HCEC 1CT (cell line): Measurements from ENCODE around the gene C19orf53.
"Not testable (repeated sequence)": the region's sequence is repeated elsewhere in the genome, so short reads cannot be mapped to it uniquely, and the experiment has no call there.

ENCODE experiments used
- DNase-seq: peaks from one replicate; pipeline ENCODE4 v3.0.0-alpha.2; 2017

Gene C19orf53

DNA sequence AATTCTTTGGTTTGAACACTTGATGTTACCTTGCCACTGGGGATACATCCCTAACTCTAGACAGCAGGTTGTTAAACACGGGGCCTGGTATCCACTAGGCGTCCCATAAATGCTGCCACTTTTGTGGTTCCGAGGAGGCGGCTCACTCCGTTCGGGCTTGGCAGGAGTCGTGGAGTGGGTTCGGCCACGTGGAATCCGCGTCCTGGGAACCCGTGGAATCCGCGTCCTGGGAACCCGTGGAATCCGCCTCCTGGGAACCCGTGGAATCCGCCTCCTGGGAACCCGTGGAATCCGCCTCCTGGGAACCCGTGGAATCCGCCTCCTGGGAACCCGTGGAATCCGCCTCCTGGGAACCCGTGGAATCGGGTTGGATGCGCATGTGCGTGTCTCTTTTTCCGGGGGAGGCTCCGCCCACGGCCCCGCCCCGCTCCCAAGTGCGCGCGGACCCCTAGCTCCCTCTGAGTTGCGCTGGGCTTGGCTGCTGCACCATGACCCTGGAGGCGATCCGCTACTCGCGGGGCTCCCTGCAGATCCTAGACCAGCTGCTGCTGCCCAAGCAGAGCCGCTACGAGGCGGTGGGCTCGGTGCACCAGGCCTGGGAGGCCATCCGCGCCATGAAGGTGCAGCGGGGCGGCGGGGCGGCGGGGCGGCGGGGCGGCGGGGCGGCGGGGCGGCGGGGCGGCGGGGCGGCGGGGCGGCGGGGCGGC, 10.0 kb upstream of the C19orf53 start, which contains the start of gene MRI1:
TSS of gene MRI1 (plus strand) at position 422 of the 707 bp plus-strand sequence. CDS start at position 489, 67 bp downstream.
- peak; percentile 48 for DNase-seq

DNA sequence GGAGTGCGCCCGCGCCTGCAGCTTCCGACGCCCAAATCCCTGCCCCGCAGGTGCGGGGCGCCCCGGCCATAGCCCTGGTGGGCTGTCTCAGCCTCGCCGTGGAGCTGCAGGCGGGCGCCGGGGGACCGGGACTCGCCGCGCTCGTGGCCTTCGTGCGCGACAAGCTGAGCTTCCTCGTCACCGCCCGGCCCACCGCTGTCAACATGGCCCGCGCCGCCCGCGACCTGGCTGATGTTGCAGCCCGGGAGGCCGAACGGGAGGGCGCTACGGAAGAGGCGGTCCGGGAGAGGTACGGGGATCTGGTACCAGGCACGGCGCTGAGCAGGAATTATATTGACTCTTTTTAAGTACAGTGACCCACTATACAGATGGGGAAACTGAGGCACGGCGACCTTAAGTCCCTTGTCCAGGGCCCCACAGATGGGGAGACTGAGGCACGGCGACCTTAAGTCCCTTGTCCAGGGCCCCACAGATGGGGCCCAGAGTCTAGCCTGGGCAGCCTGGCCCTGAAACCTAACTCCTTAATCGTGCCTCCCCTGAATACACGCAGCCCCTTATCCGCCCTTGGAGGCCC, 9.3 kb upstream of the C19orf53 start:
- no peak for DNase-seq

DNA sequence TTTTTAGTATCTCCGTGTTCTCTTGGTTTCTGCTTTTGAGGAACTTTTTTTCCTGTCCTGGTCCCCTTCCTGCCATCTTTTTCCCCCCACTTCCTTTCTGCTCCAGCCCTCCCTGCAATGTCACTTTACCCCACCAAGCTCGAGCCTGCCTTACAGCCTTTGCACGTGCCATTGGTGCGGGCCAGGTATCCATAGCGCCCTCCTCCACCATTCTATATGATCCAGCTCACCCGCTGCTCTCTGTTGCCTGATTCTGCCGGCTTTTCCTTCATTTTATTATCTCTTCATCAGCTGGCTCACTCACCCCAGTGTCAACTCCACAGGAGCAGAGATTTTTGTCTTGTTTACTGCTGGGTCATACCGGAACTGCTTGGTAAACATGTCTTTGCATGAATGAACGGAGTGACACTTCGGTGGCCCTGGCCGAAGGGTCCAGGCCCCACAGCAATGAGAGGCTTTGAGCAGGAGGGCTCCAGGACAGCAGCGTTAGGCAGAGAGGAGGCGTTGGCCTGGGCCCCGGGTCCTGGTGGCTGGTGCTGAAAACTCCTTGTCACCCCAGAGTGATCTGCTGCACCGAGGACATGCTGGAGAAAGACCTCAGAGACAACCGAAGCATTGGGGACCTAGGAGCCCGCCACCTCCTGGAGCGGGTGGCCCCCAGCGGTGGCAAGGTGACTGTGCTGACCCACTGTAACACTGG, 8.7 kb upstream of the C19orf53 start:
- DNase-seq: no peak

DNA sequence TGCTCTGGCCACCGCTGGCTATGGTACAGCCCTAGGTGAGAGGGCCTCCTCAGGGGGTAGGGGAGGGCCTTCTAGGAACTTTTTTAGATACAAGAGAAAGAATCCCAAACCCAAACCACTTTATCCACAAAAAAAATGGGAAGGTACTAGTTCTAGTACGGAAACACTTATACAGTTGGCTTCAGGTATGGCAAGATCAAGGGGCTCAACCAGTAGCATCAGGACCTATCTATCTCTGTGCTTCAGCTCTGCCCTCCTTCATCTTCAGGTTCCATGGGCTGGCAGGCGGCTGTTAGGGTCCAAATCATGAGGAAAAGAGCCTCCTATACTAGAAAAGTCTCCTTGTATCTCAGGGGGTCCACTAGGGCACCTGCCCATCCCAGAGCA, 8.2 kb upstream of the C19orf53 start:
- no peak for DNase-seq

DNA sequence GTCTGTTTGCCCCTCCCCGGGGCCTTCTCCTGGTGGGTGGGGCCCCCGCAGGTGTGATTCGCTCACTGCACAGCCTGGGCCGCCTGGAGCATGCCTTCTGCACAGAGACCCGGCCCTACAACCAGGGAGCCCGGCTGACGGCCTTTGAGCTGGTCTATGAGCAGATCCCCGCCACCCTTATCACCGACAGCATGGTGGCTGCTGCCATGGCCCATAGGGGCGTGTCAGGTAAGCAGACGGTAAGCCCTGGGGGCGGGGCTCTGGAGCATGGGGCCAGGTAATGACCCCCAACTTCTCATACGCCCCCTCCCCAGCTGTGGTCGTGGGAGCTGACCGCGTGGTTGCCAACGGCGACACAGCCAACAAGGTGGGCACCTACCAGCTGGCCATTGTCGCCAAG, 5.7 kb upstream of the C19orf53 start:
- DNase-seq: no peak

DNA sequence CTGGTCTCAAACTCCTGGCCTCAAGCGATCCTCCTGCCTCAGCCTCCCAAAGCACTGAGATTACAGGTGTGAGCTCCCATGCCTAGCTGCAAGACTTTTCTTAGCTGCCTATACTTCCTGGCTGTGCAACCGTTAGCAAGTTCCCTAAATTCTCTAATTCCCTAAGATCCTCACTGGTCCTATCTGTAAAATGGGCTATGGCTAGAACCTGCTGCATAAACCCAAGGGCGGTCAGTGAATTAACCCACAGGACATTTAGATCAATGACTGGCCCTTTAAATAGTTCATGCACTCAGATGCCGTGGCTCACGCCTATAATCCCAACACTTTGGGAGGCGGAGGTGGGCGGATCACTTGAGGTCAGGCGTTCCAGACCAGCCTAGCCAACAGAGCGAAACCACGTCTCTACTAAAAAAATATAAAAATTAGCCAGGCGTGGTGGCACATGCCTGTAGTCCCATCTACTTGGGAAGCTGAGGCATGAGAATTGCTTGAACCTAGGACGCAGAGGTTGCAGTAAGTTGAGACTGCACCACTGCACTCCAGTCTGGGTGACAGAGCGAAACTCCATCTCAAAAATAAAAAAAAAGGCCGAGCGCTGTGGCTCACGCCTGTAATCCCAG, 4.1 kb upstream of the C19orf53 start:
- DNase-seq: no peak

DNA sequence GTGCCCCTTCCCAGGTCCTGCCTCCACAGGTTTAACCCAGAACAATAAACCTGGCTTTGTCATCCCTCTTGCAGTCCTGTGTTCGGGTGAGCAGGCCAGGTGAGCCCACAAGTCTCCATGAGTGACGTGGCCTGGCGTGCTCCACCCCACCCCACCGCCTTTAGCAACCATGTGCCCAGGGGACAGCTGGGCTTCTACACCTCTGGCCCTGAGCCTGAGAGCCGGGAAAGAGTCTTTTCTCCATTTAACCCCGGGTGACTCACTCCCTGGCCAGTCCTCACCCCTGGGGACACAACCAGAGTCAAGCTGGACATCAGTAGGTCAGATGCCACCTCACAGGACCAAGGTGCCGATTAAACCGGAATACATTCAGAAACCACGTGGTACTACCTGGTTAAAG, 4.1 kb downstream of the C19orf53 start:
- DNase-seq: no peak

DNA sequence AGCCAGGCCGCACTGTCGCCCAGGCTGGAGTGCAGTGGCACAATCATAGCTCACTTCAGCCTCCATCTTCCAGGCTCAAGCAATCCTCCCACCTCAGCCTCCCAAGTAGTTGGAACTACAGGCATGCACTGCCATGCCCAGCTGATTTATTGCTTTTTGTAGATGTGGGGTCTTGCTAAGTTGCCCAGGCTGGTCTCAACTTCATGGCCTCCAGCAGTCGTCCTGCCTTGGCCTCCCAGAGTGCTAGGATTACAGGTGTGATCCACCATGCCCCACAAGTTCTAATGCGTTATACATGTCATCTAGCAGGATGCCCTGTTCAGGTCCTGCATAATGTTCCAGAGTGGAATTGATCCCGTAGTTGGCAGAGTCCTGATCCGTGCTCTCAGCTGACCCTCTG, 4.6 kb downstream of the C19orf53 start:
- DNase-seq: no peak

DNA sequence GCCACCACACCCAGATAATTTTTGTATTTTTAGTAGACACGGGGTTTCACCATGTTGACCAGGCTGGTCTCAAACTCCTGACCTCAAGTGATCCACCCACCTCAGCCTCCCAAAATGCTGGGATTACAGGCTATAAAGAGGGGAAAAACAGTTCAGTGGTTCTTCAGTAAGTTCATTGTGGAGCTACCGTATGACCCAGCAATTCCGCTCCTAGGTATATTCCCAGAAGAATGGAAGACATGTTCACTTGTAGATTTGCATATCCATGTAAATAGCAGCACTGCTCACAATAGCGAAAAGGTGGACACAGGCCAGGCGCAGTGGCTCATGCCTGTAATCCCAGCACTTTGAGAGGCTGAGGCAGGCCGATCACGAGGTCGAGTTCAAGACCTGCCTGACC, 5.5 kb downstream of the C19orf53 start:
- not testable (repeated sequence) for DNase-seq

DNA sequence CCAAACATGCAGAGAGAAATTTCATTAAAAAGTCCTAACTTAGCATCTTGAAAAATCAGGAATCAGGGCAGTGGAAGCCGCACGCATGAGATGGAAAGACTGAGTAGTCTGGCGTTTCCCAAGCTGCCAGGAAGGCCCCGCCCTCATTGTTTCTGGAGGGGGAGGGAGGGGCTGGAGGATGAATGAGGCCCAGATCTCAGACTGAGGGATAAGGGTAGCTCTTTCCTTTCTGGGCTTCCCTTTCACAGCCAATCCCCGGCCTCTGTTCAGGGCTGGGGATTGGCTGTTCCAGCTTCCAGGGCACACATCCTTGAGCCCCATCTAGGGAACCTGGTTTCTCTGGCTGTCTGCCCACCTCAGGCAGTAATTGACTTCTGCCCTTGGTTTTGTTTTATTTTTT, 7.3 kb downstream of the C19orf53 start:
- DNase-seq: peak; percentile 71

DNA sequence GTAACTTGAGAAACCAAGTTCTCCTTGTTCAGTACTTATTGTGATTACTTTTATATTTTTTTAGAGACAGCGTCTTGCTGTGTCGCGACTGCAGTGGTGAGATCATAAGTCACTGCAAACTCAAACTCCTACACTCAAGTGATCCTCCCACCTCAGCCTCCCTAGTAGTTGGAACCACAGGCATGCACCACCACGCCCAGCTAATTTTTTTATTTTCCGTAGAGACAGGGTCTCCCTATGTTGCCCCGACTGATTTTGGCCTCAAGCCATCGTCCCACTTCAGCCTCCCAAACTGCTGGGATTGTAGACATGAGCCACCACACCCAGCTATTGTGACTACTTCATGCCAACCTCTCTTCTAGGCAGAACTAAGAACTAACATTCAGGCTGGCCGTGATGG, 8.3 kb downstream of the C19orf53 start:
- DNase-seq: no peak

DNA sequence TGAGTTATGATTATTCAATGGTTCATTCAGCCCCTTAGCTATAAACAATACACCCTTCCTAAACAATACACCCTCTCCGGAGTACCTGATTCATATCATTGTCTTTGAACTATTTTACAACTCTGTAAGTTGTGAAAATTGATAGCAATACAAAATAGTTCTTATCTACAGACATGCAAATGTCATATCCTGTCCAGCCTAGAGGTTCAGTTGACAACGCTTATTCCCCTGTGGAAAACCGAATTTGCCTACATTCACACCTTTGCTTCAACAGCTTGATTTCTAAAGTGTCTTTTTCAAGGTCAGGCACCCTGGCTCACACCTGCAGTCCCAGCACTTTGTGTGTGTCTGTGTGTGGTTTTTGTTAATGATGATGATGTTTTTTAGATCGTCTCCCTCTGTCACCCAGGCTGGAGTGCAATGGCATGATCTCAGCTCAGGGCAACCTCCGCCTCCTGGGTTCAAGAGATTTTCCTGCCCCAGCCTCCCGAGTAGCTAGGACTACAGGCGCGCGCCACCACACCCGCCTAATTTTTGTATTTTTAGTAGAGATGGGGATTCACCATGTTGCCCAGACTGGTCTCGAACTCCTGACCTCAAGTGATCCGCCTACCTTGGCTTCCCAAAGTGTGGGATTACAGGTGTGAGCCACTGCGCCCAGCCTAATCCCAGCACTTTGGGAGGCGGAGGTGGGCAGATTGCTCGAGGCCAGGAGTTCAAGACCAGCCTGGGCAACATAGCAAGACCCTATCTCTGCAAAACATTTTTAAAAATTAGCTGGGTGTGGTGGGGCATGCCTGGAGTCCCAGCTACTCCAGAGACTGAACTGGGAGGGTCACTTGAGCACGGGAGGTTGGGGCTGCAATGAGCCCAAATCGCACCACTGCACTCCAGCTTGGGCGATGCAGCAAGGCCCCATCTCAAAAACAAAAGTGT, 9.6 kb downstream of the C19orf53 start:
- no peak for DNase-seq

DNA sequence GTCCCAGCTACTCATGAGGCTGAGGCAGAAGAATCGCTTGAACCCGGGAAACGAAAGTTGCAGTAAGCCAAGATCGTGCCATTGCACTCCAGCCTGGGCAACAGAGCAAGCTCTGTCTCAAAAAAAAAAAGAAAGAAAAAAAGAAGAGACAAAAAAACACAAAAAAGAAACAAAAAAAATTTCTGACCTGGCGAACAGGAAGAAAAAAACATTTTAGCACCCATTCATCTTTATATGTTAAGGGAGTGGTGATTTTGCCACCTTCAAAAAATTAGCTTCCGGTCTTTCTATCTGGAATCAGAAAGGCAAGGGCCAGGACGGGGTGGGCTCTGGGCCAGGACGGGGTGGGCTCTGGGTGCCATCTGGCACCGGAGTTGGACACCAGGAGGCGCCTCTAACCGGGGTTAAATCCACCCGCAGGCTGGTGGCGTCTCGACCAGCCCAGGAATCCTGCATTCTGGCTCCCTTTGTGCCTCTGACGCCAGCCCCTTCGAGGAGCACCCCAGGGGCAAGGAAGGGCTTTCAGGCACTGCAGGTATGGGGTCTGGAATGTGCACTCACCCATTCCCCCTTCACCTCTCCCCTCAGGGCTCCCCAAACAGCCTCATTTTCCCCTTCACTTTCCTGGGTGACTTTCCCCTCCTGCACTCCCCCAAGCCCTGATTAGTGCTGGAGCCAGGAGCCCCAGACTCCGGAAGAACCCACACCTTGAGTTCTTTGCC, 10.6 kb downstream of the C19orf53 start:
- DNase-seq: peak; percentile 64

DNA sequence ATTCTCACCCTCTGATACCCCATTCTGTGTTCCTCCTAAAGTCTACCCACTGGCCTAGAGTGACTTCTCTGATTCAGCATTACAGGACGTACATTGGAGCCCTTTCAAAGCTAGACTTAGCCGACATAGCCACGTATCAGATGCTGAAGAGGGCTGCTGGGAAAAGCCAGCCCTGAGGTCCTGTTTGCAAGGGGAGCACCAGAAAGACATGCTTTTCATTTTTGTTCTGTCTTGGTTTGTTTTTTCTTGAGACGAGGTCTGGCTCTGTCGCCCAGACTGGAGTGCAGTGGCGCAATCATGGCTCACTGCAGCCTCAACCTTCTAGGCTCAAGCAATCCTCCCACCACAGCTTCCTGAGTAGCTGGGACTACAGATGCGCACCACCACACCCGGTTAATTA, 14.7 kb downstream of the C19orf53 start:
- no peak for DNase-seq

DNA sequence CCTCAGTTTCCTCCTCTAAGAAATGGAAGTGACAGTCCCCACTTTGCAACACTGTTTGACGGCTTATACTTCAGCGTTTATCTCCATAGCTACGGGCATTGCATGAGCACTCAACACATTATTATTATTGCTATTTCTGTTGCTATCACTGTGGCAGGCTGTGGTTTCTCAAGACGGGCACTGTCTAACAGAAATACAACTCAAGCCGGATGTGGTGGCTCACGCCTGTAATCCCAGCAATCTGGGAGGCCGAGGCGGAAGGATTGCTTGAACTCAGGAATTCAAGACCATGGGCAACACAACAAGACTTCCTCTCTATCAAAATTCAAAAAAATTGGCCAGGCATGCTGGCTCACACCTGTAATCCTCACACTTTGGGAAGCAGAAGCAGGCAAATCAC, 16.1 kb downstream of the C19orf53 start:
- DNase-seq: no peak

DNA sequence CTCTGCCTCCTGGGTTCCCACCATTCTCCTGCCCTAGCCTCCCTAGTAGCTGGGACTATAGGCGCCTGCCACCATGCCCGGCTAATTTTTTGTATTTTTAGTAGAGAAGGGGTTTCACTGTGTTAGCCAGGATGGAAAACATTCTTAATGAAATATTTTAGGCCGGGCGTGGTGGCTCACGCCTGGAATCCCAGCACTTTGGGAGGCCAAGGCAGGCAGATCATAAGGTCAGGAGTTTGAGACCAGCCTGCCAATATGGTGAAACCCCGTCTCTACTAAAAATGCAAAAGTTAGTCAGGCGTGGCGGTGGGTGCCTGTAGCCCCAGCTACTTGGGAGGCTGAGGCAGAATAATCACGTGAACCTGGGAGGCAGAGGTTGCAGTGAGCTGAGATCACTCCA, 19.1 kb downstream of the C19orf53 start:
- not testable (repeated sequence) for DNase-seq

DNA sequence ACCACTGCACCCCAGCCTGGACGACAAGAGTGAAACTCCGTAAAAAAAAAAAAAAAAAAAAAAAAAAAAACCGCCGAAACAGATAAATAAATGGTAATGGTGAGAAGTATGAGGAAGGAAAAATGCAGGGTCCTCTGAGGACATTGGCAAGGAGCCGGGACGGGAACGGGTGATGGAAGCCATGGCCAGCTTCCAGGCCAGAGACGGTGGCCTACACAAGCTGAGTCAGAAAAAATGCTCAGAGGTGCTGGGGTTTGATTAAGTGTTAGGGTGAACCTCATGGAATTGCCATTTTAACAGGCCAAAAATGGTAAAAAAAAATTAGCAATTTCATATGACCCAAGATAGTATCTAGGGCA, 20.1 kb downstream of the C19orf53 start:
- DNase-seq: peak; percentile 94

DNA sequence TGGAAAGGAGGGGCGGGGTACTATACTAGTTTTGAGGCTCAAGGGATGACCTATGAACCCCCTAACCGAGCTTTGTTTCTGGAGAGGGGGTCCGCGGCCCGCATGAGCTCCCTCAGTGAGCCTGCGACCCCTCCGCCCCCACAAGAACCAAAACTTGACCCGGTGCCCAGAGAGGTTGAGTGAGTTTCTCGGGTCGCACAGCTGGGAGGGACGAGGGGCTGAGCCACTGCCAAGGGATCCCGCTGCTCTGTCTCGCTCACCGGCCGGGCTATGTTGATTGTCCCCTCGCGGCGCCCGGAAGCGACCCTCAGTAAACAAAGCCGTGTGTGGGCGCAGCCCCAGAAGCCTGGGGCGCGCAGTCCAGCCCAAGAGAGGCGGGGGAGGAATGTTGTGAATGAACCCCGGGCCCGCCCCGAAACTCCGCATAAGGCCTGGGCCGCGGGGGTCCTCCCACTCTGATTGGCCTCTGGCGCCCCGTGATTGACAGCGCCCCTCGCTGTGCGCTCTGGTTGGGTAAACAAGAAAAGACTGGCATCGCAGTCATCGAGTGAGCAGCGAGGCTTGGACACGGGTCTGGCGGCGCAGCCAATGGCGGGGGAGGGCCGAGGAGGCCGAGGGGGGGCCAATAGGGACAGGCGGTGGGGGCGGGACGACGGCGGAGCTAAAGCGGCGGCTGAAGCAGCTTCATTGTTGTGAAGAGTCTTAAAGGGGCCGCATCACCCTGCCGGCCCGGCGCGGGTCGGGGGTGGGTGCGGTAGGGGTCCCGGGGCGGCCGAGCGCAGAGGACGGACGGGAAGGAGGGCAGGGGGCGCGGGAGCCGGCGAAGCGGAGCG, 20.7 kb downstream of the C19orf53 start, which contains the start of gene ZSWIM4:
TSS of gene ZSWIM4 (plus strand) at position 687 of the 833 bp plus-strand sequence. CDS start 206 bp downstream, outside the sequence.
- DNase-seq: peak; percentile 99

DNA sequence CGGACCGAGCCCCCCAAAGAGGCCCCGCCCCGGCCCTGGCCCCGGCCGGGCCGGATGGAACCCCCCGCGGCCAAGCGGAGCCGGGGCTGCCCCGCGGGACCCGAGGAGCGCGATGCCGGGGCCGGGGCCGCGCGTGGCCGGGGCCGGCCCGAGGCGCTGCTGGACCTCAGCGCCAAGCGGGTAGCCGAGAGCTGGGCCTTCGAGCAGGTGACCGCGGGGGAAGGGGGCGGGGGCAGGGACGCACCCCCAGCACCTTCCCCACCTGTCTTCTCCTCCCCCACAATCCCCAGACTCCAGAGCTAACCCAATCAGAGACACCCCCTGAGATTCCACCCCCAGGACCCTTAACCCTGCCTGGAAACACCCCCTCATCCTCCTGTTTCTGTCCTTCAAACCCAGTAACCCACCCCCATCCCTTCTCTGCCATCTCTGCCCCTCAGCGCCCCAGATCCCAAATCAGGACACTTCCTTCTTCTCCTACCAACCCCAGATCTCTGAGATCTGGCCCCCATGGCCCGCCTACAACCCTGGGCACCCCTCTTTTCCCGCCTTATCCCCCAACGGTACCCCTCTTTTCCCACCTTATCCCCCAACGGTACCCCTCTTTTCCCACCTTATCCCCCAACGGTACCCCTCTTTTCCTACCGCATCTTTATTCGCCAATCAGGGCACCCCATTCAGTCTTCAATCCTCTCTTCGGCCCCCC, 21.5 kb downstream of the C19orf53 start:
- DNase-seq: no peak
